Urothelium cell line (cell line): ENCODE data around the gene PDHX.
A peak's percentile ranks its signal among the peaks of the same experiment; 100 is the strongest.
"Not testable (repeated sequence)": the region's sequence is repeated elsewhere in the genome, so short reads cannot be mapped to it uniquely, and the experiment has no call there.

Experiments
- DNase-seq: peaks from one replicate; pipeline ENCODE4 v3.0.0; 2011; ENCODE audit warnings: low spot score, mixed read lengths
- FAIRE-seq: peaks from 2 replicates; lab custom pipeline; 2011; peaks lifted over from hg19 to GRCh38; lab: Jason Lieb, UNC

The PDHX gene

GRCh38 chr11:34916015-34916842, at the start of gene PDHX, which contains the start of gene APIP:
TSS of gene PDHX (plus strand) at chr11:34916618. CDS start at chr11:34916656, 38 bp downstream.
TSS of gene APIP (minus strand) at chr11:34916379. CDS start at chr11:34916284, 95 bp downstream.
- FAIRE-seq: peak; percentile 73
- peak; percentile 99 for DNase-seq

- no peak for DNase-seq
- FAIRE-seq: no peak
Observed at GRCh38 chr11:34869425-34869824, 47.0 kb upstream of the PDHX start.

- FAIRE-seq: no peak
- no peak for DNase-seq
Observed at GRCh38 chr11:34870548-34871196, 45.7 kb upstream of the PDHX start.

- DNase-seq: no peak
- FAIRE-seq: no peak
Observed at GRCh38 chr11:34874202-34874601, 42.2 kb upstream of the PDHX start.

GRCh38 chr11:34877375-34877975, 38.9 kb upstream of the PDHX start:
- no peak for FAIRE-seq
- DNase-seq: no peak

GRCh38 chr11:34881900-34882299, 34.5 kb upstream of the PDHX start:
- FAIRE-seq: no peak

GRCh38 chr11:34886609-34887008, 29.8 kb upstream of the PDHX start:
- FAIRE-seq (no peak), DNase-seq (no peak)

More at GRCh38 chr11:34881900-34882299, 34.5 kb upstream of the PDHX start:
- no peak for DNase-seq

GRCh38 chr11:34887260-34887659, 29.2 kb upstream of the PDHX start:
- FAIRE-seq: no peak
- no peak for DNase-seq

- DNase-seq (no peak), FAIRE-seq (no peak)
Observed at GRCh38 chr11:34890089-34890488, 26.3 kb upstream of the PDHX start.

GRCh38 chr11:34890812-34891211, 25.6 kb upstream of the PDHX start:
- FAIRE-seq: no peak
- peak; percentile 6 for DNase-seq

- DNase-seq (no peak), FAIRE-seq (no peak)
Observed at GRCh38 chr11:34891611-34892010, 24.8 kb upstream of the PDHX start.

- FAIRE-seq: no peak
Observed at GRCh38 chr11:34893416-34893815, 23.0 kb upstream of the PDHX start.

GRCh38 chr11:34896191-34896590, 20.2 kb upstream of the PDHX start:
- FAIRE-seq, DNase-seq: not testable (repeated sequence)

More at GRCh38 chr11:34893416-34893815, 23.0 kb upstream of the PDHX start:
- DNase-seq: no peak

- FAIRE-seq (no peak), DNase-seq (no peak)
Observed at GRCh38 chr11:34897171-34897870, 19.1 kb upstream of the PDHX start.

- no peak for FAIRE-seq
Observed at GRCh38 chr11:34898474-34898873, 17.9 kb upstream of the PDHX start.

GRCh38 chr11:34899633-34900016, 16.8 kb upstream of the PDHX start:
- DNase-seq: no peak
- FAIRE-seq: no peak

More at GRCh38 chr11:34898474-34898873, 17.9 kb upstream of the PDHX start:
- no peak for DNase-seq

- no peak for DNase-seq
- FAIRE-seq: no peak
Observed at GRCh38 chr11:34904421-34904955, 11.9 kb upstream of the PDHX start.

- no peak for DNase-seq
- no peak for FAIRE-seq
Observed at GRCh38 chr11:34905666-34906065, 10.8 kb upstream of the PDHX start.

- FAIRE-seq: no peak
- no peak for DNase-seq
Observed at GRCh38 chr11:34907934-34908593, 8.4 kb upstream of the PDHX start.

GRCh38 chr11:34909415-34909814, 7.0 kb upstream of the PDHX start:
- FAIRE-seq (no peak), DNase-seq (no peak)
